NCI-H146 treated with DMSO at 0.1 percent for 48 hours (cell line): ENCODE data around the gene LRMDA.
A peak's percentile ranks its signal among the peaks of the same experiment; 100 is the strongest.

Experiments used
- DNase-seq: peaks from one replicate; lab custom pipeline; 2025; ENCODE audit not compliant: unreplicated experiment; lab: John Stamatoyannopoulos, UW

LRMDA gene

GRCh38 chr10:76278811-76279460 is 847.5 kb downstream of the LRMDA start:
- no peak for DNase-seq

DNA sequence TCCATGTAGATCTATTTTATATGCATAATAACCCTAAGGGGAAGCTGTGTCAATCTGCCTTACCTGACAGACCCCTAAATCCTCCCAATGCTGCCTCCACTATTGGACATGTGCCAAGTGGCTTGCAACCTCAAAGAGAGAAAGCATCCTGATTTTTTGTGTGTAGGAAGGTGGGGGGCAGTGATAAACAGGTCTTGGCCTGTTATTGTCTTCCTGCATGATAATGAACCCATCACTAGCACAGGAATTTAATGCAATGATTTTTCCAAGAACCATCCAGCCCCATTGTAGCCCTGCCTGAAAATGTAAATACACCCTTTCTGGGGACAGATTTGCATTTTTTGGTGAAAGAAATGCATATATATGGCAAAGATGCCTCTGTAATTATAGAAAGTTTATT is 850.2 kb downstream of the LRMDA start:
- no peak for DNase-seq

DNA sequence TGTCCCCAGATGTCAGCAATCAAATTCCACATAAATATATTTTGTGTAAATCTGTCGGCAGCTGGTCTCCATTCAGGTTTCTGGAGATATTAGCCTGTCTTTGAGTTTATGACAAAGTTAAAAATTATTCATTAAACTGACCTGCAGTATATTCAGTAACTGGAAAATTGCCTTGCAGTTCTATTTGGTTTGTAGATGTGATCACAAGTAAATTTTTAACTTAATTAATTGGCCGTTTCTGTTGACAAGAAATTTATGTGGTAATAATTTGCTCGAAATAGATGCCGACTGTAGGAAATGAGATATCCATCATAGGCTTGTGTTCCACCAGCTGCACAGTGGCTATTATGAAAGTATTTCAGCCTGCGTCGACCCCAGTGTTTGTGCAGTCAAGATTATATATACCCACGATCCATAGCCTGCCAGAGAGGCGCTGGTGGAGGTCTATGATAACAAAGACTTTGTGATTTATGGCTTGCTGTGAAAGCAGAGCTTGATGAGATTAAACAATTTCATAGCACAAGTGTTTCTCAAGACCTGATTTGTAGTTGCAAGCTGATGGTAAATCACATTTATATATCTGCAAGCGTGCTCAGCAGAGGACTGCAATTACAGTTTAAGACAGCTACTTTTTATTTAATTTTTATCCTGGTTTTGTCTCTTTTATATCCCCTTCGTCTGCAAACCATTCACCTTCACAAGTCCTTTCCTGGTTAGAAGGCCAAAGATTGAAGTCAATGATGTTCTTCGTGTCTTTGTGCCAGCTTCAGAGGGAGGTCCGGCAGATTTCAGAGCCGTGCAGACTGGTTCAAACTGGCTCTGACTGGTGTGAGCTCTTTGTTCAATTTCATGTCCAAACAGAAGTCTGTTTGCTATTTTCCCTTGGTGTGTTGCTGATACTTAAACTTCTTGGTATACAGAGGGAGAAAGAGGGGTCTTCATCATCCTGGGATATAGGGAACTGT is 850.9 kb downstream of the LRMDA start:
- peak; percentile 74 for DNase-seq

GRCh38 chr10:76284351-76284750 is 852.9 kb downstream of the LRMDA start:
- DNase-seq, result no peak

- DNase-seq, result no peak
Observed at GRCh38 chr10:76285012-76285411, 853.6 kb downstream of the LRMDA start.

DNA sequence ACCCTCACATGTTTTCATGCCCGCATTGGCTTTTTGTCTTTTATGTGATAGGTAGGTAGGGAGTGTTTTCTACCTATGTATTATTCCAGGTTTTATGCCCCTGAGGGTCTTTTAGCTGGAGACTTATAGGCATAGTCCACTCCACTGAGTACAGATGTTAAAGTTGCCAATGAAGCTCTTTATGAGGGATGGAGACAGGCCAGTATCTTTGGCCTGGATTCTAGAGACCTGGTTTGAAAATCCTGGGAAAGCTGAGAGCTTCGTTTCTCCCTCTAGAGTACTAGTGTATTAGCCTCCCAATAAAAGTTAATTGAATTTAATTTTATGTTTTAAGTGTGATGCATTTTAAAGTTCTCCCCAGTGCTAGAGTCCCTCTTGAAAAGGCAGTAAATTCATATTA is 854.1 kb downstream of the LRMDA start:
- no peak for DNase-seq

DNA sequence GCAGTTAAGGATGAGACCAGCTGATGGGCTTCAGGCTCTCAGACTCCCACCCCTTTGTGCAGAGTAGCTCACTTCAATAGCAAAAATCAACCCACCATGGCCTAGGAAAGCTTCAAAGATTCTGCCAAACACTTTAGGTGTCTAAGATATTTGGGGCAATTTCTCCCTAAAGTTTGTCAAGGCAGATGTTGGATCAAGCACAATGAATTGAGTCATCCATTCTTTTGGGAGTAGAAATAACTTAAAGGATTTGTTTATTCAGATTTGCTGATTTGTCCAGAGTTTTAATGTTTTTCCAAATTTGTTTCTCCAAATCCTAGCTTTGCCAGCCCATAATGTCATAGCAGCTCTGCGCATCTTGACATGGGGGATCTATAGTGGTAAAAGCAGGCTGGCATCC is 855.1 kb downstream of the LRMDA start:
- DNase-seq, result no peak

DNA sequence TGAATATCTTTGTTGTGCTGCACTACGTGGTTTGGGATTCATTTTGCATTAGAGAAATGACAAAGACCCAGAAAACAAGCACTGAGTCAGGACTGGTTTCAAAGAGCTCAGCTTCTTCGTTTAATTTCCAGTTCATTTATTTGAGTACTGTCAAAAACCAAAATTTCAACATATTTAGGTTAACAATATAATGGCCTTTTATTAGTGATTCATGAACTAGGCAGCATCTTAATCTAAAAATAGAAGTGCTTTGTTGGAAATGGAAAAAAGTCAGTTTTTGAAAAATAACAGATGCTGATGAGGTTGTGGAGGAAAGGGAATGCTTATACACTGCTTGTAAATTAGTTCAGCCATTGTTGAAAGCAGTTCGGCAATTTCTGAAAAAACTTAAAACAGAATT is 856.4 kb downstream of the LRMDA start:
- no peak for DNase-seq

DNA sequence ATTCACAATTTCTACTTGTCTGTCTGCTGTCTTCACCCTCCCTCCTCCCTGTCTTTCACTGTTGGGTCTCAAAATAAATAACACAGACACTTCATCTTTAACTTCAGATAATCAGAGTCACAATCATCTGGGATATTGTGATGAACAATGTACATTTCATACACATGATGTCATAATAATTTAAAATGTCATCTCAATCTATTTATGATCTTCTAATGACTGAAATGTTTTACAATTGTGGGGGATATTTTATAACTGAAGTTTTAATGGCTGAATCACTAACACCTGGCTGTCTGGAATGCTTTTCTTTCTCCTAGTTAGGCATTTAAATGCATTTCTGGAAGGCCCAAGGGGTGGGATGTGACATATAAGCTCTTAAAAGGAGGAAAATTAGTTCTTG is 859.8 kb downstream of the LRMDA start:
- no peak for DNase-seq

DNA sequence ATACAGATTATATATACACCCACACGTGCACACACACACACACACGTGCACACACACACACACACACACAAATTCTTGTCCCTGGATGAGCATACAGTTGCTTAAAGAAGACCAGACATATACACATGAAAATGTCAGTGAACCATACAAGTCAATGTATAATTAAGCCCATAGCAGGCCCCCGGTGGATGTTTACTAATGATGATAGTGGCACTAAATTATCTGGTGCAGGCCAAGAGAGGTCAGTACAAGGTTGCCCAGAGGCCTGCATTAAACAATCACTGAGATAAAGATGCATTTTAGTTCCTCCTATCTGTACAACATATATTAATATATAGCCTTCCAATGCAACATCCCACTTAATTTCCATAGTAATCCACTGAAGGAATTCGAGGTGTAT is 860.5 kb downstream of the LRMDA start:
- no peak for DNase-seq

DNA sequence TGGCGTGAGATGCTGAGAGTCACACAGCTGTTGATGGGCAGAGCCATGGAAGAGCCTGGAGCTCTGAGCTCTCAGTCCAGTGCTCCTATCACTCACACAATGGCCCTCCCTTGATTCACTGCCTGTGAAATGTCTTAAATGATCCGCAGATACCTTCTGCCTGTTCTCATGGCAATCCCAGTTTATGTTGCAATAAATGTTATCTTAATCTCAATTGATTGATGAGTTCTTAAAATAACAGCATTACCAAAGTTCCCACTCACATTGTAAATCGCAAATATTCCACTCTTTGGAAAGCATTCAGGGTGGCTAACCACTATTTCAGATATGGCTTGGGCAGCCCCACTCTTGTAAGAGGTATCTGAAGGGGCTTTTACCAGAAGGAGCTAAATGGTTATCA is 865.5 kb downstream of the LRMDA start:
- no peak for DNase-seq

DNA sequence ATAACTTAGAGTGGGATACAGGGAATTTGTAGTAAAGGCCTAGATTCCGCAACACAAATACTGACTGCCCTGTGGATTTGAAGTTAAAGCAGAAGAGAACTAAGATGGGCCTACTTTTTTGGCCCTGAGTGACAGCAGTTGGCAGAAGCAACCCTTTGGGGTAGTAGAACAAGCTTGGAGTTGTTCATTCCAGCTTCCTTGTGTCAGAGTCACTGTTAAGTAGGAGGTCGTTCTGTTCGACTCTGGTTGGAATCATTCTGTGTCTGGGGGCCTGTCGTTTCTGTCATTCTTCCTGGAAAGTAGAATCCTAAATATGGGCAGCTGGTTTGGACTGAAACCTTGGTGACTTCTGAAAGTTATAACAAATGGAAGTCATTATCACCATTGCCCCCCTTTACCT is 865.9 kb downstream of the LRMDA start:
- no peak for DNase-seq

GRCh38 chr10:76297780-76298281 is 866.4 kb downstream of the LRMDA start:
- peak; percentile 65 for DNase-seq

GRCh38 chr10:76298329-76298728 is 866.9 kb downstream of the LRMDA start:
- no peak for DNase-seq

GRCh38 chr10:76299501-76299900 is 868.1 kb downstream of the LRMDA start:
- no peak for DNase-seq

DNA sequence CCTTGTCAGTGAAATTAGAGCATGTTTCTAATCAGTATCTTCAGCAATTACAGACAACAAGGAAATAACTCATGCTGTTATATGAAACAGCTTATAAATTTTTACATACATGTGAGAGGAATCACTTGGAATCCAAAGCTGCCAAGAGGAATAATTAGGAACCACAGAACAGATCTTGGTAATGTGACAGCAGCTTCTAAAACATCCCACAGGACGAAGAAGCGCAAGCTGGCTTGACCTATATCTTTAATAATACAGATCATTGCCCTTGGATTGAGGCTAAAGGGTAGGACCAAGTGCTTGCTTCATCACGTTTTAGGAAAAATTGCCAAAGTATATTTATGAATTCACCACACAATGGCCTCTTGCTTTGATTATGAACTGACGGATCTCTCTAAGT is 869.8 kb downstream of the LRMDA start:
- no peak for DNase-seq

- peak; percentile 36 for DNase-seq
Observed at GRCh38 chr10:76301950-76302349, 870.5 kb downstream of the LRMDA start.

DNA sequence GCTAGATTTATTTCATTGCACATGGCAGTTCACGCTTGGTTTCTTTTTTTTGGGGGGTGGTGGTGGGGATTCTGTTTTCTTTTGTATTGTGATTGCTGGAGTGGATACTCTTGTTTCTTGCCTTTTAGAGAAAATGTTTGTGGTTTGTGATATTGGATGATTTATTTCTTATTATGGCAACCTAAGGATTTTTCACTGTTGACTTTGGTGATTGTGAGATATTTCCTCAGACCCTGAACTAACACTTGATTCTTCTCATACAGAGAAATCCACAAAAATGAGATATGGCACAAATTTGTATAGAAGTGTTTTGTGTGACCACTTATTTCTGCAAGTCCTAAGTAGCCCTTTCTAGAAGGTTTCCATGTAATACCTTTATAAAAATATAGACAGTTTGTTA is 871.1 kb downstream of the LRMDA start:
- no peak for DNase-seq

DNA sequence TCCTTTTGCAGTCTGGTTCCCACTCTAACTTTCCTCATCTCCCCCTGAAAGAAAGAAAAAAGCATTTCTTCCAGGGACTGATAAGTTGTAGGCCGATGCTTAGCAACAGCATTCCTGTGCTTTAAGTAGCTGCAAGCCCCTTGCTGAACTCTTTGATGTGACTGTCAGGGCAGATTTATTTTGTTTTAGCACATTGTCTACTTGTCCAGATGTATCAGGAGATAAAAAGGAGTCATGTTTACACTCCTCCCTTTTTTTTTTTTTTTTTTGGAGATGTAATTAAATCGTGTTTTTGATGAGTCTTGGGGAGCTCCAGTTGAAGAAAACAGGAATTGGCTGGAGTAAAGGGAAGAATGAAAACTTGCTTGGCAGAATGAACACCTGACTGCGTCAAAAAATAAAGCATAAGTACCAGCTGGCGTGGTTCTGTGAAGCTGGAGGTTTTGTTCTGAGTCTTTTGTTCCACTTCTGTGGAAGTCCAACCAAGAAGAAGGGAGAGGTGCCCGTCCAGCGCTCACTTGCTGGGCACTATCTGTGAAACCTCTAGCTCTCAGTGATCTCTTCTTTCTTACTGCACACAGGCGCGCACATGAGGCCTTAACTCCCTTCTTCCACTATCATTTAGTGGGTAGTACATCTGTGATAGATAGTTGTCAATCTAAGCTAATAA is 871.7 kb downstream of the LRMDA start:
- DNase-seq, result no peak

DNA sequence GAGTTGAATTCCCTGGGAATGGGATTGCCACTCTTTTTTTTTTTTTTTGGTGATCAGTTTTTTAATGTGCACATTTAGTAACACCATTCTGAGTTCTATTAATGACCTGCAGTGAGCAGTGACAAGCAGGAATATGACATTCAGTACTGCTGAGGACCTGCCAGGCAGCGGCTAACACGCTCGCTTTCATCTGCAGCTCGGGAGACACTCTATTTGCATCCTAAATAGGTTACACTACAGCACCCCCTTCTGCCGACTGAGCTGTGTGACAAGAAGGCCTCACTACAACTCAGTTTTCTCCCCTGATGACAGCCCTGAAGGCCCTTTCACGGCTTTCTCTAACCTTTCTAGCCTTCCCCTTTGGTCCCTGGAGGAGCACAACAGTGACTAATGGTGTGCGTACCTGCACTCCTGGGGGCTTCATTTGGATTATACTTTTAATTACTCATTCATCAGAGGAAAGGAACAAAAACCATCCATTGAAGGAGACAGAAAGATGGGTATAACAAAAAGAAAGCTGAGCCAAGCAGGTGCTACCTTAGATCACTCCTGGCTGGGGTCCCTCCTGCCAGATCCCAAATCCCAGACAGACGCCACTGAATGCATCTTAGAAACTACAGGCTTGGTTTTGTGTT is 872.4 kb downstream of the LRMDA start:
- DNase-seq, result peak; percentile 76

DNA sequence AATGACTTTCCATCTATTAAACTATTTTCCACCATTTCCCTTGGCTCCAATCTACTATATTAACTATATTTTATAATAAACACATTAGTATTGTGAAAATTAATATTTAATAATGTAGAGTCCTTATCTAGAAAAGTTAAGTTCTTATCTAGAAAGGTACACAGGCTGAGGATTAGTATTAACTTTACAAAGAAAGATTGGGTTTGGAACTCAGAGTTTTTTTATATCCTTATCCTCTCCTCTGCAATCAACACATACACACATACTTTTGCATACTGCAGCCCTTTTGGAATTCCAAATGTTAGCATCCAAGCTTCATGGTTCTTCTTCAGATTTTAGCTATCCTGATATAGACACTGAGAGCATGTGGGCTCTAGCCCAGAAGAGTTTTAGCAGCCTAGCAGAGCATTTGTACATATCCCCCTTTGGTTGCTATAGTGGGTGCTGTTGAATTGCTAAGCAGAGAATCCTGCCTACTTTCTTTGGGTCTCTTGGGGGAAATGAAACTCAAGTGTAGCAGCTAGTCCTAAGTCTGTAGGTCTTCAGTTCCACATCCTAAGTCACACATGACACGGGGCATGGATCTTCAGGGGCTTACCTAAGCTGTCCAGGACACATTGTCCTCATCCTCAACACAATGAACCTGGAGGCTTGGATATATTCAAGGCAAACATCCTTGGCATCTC is 874.6 kb downstream of the LRMDA start:
- DNase-seq, result no peak
